ENCODE results near the gene IDUA.

DNA sequence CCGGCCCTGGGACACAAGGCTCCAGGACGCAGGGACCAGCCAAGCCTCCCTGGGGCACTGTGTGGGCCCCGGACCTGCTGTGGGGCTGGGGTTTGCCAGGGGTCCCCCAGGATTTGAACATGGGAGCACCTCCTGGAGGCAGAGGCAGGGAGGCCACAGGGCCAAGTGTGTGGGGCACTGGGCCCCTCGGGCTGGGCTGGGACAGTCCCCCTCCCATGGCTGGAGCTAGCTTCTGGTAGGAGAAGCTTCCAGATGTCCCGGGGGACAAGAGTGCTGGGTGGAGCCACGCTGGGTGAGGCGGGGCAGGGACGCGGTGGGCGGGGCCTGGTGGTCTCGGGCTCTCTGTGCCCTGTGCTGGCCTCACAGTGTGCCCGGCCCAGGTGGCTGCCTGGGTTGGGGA is 43.2 kb downstream of the IDUA start:
- no peak for TF ChIP-seq EZH2 (IDR thresholded peaks at IDR 0.05; ENCODE audit: insufficient read depth, poor library complexity, severe bottlenecking)
- no peak for TF ChIP-seq EZH2phosphoT487 (IDR thresholded peaks at IDR 0.05; ENCODE audit: insufficient read depth, low read depth)
